Measurements from ENCODE around the gene TTC21B. TPM values are rescaled to one million over a fixed set of nuclear protein-coding genes. Genes with fewer than 3 reads are reported as not detected.

Gene TTC21B
- total and polyA plus RNA-seq, 9 of the 15 experiments (the other 6 are each of a cell fraction or from before 2014, with no cell fraction given): 5.2 to 34.9 (median 18.5) TPM

DNA sequence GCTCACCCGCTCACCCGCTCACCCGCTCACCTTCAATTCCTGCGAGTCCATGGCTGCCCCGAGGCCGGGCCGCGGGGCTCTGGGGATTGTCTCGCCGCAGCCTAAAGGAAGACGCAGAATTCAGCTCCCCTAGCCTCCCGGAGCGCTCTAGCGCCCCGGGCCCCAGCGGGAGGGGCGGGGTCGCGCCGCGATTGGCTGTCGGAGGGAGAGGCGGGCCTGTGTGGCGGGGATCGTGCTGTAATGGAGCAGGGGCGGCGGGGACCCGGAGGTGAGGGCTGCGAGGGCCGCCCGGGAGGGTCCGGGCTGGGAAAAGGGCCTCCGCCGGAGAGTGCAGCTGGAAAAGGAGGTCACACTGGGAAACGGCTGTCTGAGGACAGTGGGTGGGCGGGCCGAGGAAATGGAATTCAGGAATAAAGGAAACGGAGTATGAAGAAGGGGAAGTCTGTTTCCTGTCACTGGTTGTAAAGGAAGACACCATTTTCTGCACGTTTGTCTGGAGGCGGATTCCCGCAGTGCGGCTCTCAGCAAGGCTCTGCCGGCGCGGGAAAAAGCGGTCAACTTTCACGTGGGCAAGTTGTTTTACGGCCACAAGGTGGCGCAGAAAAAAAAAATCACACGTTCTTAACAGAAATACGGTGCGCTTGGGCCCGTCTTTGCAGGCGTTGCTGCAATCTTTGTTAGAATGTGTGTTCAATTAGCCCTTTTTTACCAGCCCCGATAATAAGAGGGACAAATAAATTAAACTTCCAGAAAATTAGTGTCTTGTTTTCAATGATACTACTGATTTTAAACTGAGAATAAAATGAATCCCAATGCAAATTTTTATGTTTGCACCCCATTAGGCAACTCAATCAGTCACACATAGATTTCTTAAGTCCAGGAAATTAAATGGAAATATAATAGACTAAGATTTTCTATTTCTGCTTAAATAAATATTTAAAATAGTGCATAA is at the start of gene TTC21B (continued):
- TF ChIP-seq, protein P1, sequence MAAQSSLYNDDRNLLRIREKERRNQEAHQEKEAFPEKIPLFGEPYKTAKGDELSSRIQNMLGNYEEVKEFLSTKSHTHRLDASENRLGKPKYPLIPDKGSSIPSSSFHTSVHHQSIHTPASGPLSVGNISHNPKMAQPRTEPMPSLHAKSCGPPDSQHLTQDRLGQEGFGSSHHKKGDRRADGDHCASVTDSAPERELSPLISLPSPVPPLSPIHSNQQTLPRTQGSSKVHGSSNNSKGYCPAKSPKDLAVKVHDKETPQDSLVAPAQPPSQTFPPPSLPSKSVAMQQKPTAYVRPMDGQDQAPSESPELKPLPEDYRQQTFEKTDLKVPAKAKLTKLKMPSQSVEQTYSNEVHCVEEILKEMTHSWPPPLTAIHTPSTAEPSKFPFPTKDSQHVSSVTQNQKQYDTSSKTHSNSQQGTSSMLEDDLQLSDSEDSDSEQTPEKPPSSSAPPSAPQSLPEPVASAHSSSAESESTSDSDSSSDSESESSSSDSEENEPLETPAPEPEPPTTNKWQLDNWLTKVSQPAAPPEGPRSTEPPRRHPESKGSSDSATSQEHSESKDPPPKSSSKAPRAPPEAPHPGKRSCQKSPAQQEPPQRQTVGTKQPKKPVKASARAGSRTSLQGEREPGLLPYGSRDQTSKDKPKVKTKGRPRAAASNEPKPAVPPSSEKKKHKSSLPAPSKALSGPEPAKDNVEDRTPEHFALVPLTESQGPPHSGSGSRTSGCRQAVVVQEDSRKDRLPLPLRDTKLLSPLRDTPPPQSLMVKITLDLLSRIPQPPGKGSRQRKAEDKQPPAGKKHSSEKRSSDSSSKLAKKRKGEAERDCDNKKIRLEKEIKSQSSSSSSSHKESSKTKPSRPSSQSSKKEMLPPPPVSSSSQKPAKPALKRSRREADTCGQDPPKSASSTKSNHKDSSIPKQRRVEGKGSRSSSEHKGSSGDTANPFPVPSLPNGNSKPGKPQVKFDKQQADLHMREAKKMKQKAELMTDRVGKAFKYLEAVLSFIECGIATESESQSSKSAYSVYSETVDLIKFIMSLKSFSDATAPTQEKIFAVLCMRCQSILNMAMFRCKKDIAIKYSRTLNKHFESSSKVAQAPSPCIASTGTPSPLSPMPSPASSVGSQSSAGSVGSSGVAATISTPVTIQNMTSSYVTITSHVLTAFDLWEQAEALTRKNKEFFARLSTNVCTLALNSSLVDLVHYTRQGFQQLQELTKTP (IDR thresholded peaks at IDR 0.05; ENCODE audit: low read depth in 1 of 2, partially characterized antibody in 2 of 2): peak; percentile 63 to 83
- TF ChIP-seq MBD2 (IDR thresholded peaks at IDR 0.05; ENCODE audit: borderline replicate concordance, low read depth) (peak; percentile 46; the same call in 1 of the 2 replicates), STAG1 (CRISPR knock-in tag; IDR thresholded peaks at IDR 0.05; ENCODE audit: borderline replicate concordance) (no peak), SMARCA4 (IDR thresholded peaks at IDR 0.05) (peak; percentile 67), ZSCAN29 (IDR thresholded peaks at IDR 0.05) (peak; percentile 70; the same call in 1 of the 2 replicates), FOXM1 (IDR thresholded peaks at IDR 0.05; ENCODE audit: low read depth) (peak; percentile 80), FOXM1 (CRISPR knock-in tag; IDR thresholded peaks at IDR 0.05; ENCODE audit: low read depth) (peak; percentile 79), ZBTB17 (CRISPR knock-in tag; IDR thresholded peaks at IDR 0.05) (0 out of 2 replicates have a peak, but pooled peaks have one; percentile 46), ETS2 (tag; IDR thresholded peaks at IDR 0.05; ENCODE audit: borderline replicate concordance, poor library complexity, severe bottlenecking) (no peak), NONO (IDR thresholded peaks at IDR 0.05; ENCODE audit: low read depth in 2 of 2, low read length in 1 of 2) (peak in 1 of 2 experiments; percentile 6; a peak in 1 of 4 replicates), PML (IDR thresholded peaks at IDR 0.05; ENCODE audit: low read length) (no peak)
- TF ChIP-seq, protein P2, sequence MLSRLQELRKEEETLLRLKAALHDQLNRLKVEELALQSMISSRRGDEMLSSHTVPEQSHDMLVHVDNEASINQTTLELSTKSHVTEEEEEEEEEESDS (CRISPR knock-in tag; IDR thresholded peaks at IDR 0.05): no peak
- TF ChIP-seq, protein P3, sequence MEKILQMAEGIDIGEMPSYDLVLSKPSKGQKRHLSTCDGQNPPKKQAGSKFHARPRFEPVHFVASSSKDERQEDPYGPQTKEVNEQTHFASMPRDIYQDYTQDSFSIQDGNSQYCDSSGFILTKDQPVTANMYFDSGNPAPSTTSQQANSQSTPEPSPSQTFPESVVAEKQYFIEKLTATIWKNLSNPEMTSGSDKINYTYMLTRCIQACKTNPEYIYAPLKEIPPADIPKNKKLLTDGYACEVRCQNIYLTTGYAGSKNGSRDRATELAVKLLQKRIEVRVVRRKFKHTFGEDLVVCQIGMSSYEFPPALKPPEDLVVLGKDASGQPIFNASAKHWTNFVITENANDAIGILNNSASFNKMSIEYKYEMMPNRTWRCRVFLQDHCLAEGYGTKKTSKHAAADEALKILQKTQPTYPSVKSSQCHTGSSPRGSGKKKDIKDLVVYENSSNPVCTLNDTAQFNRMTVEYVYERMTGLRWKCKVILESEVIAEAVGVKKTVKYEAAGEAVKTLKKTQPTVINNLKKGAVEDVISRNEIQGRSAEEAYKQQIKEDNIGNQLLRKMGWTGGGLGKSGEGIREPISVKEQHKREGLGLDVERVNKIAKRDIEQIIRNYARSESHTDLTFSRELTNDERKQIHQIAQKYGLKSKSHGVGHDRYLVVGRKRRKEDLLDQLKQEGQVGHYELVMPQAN (IDR thresholded peaks at IDR 0.05; ENCODE audit: borderline replicate concordance): peak; percentile 88; the same call in 1 of the 2 replicates
- TF ChIP-seq, protein P4, sequence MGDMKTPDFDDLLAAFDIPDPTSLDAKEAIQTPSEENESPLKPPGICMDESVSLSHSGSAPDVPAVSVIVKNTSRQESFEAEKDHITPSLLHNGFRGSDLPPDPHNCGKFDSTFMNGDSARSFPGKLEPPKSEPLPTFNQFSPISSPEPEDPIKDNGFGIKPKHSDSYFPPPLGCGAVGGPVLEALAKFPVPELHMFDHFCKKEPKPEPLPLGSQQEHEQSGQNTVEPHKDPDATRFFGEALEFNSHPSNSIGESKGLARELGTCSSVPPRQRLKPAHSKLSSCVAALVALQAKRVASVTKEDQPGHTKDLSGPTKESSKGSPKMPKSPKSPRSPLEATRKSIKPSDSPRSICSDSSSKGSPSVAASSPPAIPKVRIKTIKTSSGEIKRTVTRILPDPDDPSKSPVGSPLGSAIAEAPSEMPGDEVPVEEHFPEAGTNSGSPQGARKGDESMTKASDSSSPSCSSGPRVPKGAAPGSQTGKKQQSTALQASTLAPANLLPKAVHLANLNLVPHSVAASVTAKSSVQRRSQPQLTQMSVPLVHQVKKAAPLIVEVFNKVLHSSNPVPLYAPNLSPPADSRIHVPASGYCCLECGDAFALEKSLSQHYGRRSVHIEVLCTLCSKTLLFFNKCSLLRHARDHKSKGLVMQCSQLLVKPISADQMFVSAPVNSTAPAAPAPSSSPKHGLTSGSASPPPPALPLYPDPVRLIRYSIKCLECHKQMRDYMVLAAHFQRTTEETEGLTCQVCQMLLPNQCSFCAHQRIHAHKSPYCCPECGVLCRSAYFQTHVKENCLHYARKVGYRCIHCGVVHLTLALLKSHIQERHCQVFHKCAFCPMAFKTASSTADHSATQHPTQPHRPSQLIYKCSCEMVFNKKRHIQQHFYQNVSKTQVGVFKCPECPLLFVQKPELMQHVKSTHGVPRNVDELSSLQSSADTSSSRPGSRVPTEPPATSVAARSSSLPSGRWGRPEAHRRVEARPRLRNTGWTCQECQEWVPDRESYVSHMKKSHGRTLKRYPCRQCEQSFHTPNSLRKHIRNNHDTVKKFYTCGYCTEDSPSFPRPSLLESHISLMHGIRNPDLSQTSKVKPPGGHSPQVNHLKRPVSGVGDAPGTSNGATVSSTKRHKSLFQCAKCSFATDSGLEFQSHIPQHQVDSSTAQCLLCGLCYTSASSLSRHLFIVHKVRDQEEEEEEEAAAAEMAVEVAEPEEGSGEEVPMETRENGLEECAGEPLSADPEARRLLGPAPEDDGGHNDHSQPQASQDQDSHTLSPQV (IDR thresholded peaks at IDR 0.05): peak; percentile 80
- TF ChIP-seq, protein P5, sequence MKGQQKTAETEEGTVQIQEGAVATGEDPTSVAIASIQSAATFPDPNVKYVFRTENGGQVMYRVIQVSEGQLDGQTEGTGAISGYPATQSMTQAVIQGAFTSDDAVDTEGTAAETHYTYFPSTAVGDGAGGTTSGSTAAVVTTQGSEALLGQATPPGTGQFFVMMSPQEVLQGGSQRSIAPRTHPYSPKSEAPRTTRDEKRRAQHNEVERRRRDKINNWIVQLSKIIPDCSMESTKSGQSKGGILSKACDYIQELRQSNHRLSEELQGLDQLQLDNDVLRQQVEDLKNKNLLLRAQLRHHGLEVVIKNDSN (CRISPR knock-in tag; IDR thresholded peaks at IDR 0.05): peak; percentile 59

All from K562 (cell line).